ENCODE results near the gene CACNA1G.

DNA sequence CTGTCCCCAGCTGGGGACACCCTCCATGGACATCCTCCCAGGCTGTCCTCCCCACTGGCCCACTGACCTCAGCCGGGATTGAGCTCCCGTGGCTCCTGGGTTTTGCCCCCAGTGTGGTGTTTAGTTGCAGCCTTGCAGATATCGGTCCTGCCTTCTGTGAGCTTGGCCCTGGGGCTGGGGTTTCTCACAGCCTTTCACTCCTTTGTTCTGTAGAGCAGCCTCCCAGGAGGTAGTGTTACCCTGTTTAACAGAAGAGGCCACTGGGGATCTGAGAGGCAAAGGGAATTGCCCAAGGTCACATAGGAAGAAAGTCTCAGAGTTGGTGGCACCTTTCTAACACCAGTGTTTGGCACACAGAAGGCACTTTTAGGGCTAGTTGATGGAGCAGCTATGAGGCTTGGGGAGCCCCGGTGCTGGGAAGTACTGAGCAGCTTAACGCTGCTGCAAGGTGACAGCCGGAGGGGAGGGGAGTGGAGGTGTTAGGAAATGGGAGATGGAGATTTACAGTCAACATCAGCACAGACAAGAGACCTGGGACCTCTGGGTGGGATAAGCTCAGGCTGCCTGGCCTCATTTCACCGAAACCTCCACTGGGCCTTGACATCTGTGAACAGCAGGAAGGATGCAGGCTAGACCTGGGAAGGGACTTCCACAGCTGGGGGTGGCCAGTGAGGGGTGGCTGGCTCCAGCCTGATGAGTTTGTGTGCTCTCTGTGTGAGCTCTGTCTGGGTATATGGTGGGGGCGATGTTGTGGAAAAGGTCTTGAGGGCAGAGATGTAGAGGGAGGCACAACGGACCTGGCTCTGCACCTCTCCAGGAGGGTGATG lies 26.1 kb downstream of the CACNA1G start:
- TF ChIP-seq, protein P1, sequence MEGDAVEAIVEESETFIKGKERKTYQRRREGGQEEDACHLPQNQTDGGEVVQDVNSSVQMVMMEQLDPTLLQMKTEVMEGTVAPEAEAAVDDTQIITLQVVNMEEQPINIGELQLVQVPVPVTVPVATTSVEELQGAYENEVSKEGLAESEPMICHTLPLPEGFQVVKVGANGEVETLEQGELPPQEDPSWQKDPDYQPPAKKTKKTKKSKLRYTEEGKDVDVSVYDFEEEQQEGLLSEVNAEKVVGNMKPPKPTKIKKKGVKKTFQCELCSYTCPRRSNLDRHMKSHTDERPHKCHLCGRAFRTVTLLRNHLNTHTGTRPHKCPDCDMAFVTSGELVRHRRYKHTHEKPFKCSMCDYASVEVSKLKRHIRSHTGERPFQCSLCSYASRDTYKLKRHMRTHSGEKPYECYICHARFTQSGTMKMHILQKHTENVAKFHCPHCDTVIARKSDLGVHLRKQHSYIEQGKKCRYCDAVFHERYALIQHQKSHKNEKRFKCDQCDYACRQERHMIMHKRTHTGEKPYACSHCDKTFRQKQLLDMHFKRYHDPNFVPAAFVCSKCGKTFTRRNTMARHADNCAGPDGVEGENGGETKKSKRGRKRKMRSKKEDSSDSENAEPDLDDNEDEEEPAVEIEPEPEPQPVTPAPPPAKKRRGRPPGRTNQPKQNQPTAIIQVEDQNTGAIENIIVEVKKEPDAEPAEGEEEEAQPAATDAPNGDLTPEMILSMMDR (IDR thresholded peaks at IDR 0.05), result no peak
- TF ChIP-seq POLR2A (IDR thresholded peaks at IDR 0.05), result no peak

All from esophagus squamous epithelium (tissue), 4 donors.